Midbrain (tissue), 1 donor: ENCODE data around the gene PDZRN3.
"Not testable (repeated sequence)": the region's sequence is repeated elsewhere in the genome, so short reads cannot be mapped to it uniquely, and the experiment has no call there.

Source experiments
- DNase-seq: peaks from one replicate; lab custom pipeline; 2025; lab: John Stamatoyannopoulos, UW

PDZRN3 gene

GRCh38 chr3:73586628-73587027 lies 38.1 kb downstream of the PDZRN3 start:
- DNase-seq, result no peak

- no peak for DNase-seq
Measured at GRCh38 chr3:73586190-73586589, 38.6 kb downstream of the PDZRN3 start.

- DNase-seq, result no peak
Measured at GRCh38 chr3:73584873-73585272, 39.9 kb downstream of the PDZRN3 start.

GRCh38 chr3:73582535-73582934 lies 42.2 kb downstream of the PDZRN3 start:
- no peak for DNase-seq

- DNase-seq, result no peak
Measured at GRCh38 chr3:73581134-73581846, 43.5 kb downstream of the PDZRN3 start.

GRCh38 chr3:73580343-73580742 lies 44.4 kb downstream of the PDZRN3 start:
- no peak for DNase-seq

- no peak for DNase-seq
Measured at GRCh38 chr3:73577704-73578103, 47.0 kb downstream of the PDZRN3 start.

GRCh38 chr3:73576999-73577461 lies 47.7 kb downstream of the PDZRN3 start:
- no peak for DNase-seq

- no peak for DNase-seq
Measured at GRCh38 chr3:73575953-73576352, 48.8 kb downstream of the PDZRN3 start.

GRCh38 chr3:73575519-73575918 lies 49.2 kb downstream of the PDZRN3 start:
- no peak for DNase-seq

- no peak for DNase-seq
Measured at GRCh38 chr3:73573204-73573603, 51.5 kb downstream of the PDZRN3 start.

- DNase-seq, result no peak
Measured at GRCh38 chr3:73572368-73572767, 52.4 kb downstream of the PDZRN3 start.

GRCh38 chr3:73571238-73571794 lies 53.4 kb downstream of the PDZRN3 start:
- DNase-seq, result no peak

GRCh38 chr3:73569246-73569760 lies 55.4 kb downstream of the PDZRN3 start:
- no peak for DNase-seq

- DNase-seq, result no peak
Measured at GRCh38 chr3:73568371-73568862, 56.3 kb downstream of the PDZRN3 start.

- not testable (repeated sequence) for DNase-seq
Measured at GRCh38 chr3:73565374-73565773, 59.4 kb downstream of the PDZRN3 start.

- no peak for DNase-seq
Measured at GRCh38 chr3:73563896-73564582, 60.7 kb downstream of the PDZRN3 start.

- no peak for DNase-seq
Measured at GRCh38 chr3:73561494-73561893, 63.2 kb downstream of the PDZRN3 start.

GRCh38 chr3:73559749-73560148 lies 65.0 kb downstream of the PDZRN3 start:
- no peak for DNase-seq

GRCh38 chr3:73558727-73559075 lies 66.0 kb downstream of the PDZRN3 start:
- no peak for DNase-seq

GRCh38 chr3:73557986-73558726 lies 66.6 kb downstream of the PDZRN3 start:
- DNase-seq, result no peak
